Gastroesophageal sphincter (tissue), 4 donors: ENCODE results near the gene NIPA2. TPM values are rescaled to one million over a fixed set of nuclear protein-coding genes. Genes with fewer than 3 reads are reported as not detected.

Experiments
- ATAC-seq: fragments of 150-250 bp; one replicate; pipeline ENCODE4 v1.9.1; 2016; ENCODE audit warnings: mild to moderate bottlenecking, moderate library complexity
- H3K27ac ChIP-seq, 4 donors: fragments of 200-600 bp; sonication (generic) in 3 of 4; 1 replicate in 3 of 4; 2 replicates in 1 of 4; pipeline ENCODE4 v1.5.1; 2016 to 2019
- H3K27me3 ChIP-seq: fragments of 200-600 bp; sonication (generic); one replicate; pipeline ENCODE4 v1.5.1; 2019
- H3K36me3 ChIP-seq, 2 donors: fragments of 200-600 bp; sonication (generic); one replicate each; pipeline ENCODE4 v1.5.1; 2019; ENCODE audit warnings: control low read depth in 1 of 2
- H3K4me1 ChIP-seq, 3 donors: fragments of 200-600 bp; sonication (generic); 1 replicate in 2 of 3; 2 replicates in 1 of 3; pipeline ENCODE4 v1.5.1; 2016 to 2019; ENCODE audit warnings: control low read depth in 2 of 3
- H3K4me3 ChIP-seq, 2 donors: fragments of 200-600 bp; sonication (generic); one replicate each; pipeline ENCODE4 v1.5.1; 2019; ENCODE audit warnings: mild to moderate bottlenecking in 1 of 2, moderate library complexity in 1 of 2
- H3K9me3 ChIP-seq, 3 donors: fragments of 200-600 bp; sonication (generic); one replicate each; pipeline ENCODE4 v1.5.1; 2017 to 2019; ENCODE audit warnings: control low read depth in 2 of 3
- EP300 ChIP-seq: sonication (generic); formaldehyde crosslinking; IDR thresholded peaks from one replicate; pipeline ENCODE4 v1.6.1; 2017; ENCODE audit warnings: antibody characterized with exemption, mild to moderate bottlenecking
- POLR2A ChIP-seq, 2 donors: fragments of 450-650 bp; IDR thresholded peaks; one replicate each; pipeline ENCODE4 v1.6.1; 2017; ENCODE audit warnings: antibody characterized with exemption in 2 of 2, mild to moderate bottlenecking in 2 of 2, moderate library complexity in 1 of 2
- POLR2AphosphoS5 ChIP-seq: sonication (generic); formaldehyde crosslinking; IDR thresholded peaks from one replicate; pipeline ENCODE4 v1.6.1; 2017; ENCODE audit warnings: antibody characterized with exemption
- WGBS, 2 donors: methylation state at CpG; one replicate each; pipeline ENCODE4 v1.1.5; 2018; ENCODE audit warnings: low coverage in 1 of 2; 5-methylcytosine and 5-hydroxymethylcytosine counted together
- total RNA-seq, 4 donors: library from RNA; depleted of rRNA; stranded (reverse); fragments of >200 nt; gene quantifications; one replicate each; pipeline ENCODE4 v1.1.0, GENCODE V29; 2016
- TF ChIP-seq, protein P1 (sequence below), 4 experiments: fragments of 200-600 bp in 2 of 4; fragments of 450-650 bp in 2 of 4; sonication (generic) in 1 of 4; IDR thresholded peaks; one replicate each; pipeline ENCODE4 v1.5.1; 2017 to 2019; ENCODE audit warnings: antibody characterized with exemption in 4 of 4, mild to moderate bottlenecking in 2 of 4, moderate library complexity in 2 of 4

The NIPA2 gene
- total RNA-seq, 4 donors from 2014 or later: 37.0 to 42.5 (median 40.2) TPM

DNA sequence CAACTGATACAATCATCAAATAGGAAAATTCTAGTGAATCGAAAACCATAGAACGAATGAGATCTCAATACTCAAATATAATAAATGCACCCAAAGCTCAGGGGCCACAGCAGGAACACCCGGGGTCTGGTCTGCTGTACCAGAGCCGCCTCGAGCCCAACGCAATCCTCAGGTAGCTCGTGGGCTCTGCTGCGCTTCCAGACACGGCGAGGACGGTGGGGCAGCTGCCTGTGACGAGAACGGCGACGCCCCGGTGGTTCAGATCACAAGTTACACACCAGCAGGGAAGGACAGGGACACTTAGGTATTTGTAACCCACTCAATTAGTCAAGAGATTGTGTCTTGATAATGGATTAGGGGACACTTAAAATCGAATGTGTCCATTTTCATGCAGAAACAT lies 54.6 kb downstream of the NIPA2 start:
- 90 to 95% methylated on average over 12 to 17 of the region's 17 CpGs for WGBS, 2 donors
- H3K9me3 ChIP-seq: no peaks in the 10 kb centered on the region

DNA sequence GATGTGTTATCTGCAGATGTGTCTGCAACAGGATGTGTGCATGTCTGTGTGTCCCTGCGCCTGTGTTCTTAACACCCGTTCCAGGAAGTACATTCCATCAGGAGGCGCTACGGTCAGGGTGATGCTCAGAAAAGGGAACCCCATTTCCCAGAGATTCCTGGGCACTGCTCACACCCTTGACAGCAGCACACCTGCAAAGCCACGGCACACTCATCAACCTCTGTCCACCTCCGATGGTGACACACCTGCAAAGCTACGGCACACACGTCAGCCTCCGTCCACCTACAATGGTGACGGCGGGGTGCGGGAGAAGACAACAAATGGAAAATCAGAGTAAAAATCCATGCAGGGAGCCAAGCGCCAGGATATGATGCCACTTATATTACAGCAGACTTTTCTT lies 55.4 kb downstream of the NIPA2 start:
- H3K9me3 ChIP-seq: no peaks in the 10 kb centered on the region
- H3K27ac ChIP-seq: no peak overlapping the region
- H3K4me1 ChIP-seq: no peaks in the 10 kb centered on the region
- no peak for ATAC-seq
- H3K36me3 ChIP-seq: peaks cover 0 to 91% of the 10 kb centered on the region in 2 donors
- WGBS, 2 donors: 93 to 94% methylated on average over 8 to 9 of the region's 13 CpGs
- H3K27me3 ChIP-seq: no peaks in the 10 kb centered on the region
- H3K4me3 ChIP-seq: no peak overlapping the region
- no peak for TF ChIP-seq POLR2A (IDR thresholded peaks at IDR 0.05)
- TF ChIP-seq EP300: no peak
- TF ChIP-seq, protein P1, sequence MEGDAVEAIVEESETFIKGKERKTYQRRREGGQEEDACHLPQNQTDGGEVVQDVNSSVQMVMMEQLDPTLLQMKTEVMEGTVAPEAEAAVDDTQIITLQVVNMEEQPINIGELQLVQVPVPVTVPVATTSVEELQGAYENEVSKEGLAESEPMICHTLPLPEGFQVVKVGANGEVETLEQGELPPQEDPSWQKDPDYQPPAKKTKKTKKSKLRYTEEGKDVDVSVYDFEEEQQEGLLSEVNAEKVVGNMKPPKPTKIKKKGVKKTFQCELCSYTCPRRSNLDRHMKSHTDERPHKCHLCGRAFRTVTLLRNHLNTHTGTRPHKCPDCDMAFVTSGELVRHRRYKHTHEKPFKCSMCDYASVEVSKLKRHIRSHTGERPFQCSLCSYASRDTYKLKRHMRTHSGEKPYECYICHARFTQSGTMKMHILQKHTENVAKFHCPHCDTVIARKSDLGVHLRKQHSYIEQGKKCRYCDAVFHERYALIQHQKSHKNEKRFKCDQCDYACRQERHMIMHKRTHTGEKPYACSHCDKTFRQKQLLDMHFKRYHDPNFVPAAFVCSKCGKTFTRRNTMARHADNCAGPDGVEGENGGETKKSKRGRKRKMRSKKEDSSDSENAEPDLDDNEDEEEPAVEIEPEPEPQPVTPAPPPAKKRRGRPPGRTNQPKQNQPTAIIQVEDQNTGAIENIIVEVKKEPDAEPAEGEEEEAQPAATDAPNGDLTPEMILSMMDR (IDR thresholded peaks at IDR 0.05): no peak
- no peak for TF ChIP-seq POLR2AphosphoS5

More for the DNA sequence above, 54.6 kb downstream of the NIPA2 start:
- Histone ChIP-seq H3K4me3 (no peak overlapping the region), H3K27me3 (no peaks in the 10 kb centered on the region), H3K27ac (no peak overlapping the region), H3K4me1 (no peaks in the 10 kb centered on the region), H3K36me3 (peaks cover 0 to 91% of the 10 kb centered on the region in 2 donors)
- TF ChIP-seq, protein P1 (IDR thresholded peaks at IDR 0.05): no peak
- TF ChIP-seq EP300 (no peak), POLR2AphosphoS5 (no peak), POLR2A (IDR thresholded peaks at IDR 0.05) (no peak)
- ATAC-seq: no peak

DNA sequence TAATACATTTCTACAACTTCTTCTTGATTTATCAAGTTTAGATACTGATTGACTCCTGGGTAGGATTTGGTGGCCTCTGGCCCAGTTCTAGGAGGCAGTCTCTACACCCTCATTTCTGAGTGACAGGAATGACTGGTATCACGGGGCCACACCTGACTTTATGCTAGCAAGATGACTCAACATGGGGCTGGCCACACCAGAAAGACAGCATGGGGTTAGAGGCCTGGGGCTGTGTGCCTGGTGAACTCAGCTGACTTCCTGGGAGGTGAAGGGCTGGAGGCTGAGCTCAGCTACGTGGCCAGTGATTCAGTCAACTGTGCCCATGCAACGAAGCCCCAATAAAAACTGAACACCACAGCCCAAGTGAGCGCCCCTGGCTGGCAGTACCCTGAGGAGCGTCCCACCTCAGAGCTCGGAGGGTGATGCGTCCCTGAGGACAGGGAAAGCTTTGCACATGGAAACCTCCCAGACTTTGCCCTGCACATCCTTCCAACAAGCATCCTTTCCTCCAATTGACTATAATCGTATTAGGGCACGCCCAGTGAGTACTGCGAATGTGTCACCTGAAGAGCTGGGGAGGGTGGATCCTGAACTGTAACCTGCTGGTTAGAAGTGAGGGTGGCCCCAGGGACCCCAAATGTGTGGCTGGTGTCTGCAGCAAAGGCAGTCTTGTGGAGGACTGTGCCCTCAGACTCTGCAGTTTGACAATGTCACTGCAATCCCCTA lies 57.2 kb downstream of the NIPA2 start:
- Histone ChIP-seq H3K27ac (no peak overlapping the region), H3K27me3 (no peaks in the 10 kb centered on the region), H3K9me3 (no peaks in the 10 kb centered on the region), H3K4me1 (no peaks in the 10 kb centered on the region), H3K4me3 (no peak overlapping the region), H3K36me3 (peaks cover 0 to 92% of the 10 kb centered on the region in 2 donors)
- no peak for ATAC-seq
- 100% methylated on average over 1 of the region's 10 CpGs; no CpG with 5 or more reads in 1 of the 2 donors for WGBS, 2 donors
- TF ChIP-seq EP300 (no peak), POLR2AphosphoS5 (no peak), POLR2A (IDR thresholded peaks at IDR 0.05) (no peak)
- TF ChIP-seq, protein P1 (IDR thresholded peaks at IDR 0.05): no peak

DNA sequence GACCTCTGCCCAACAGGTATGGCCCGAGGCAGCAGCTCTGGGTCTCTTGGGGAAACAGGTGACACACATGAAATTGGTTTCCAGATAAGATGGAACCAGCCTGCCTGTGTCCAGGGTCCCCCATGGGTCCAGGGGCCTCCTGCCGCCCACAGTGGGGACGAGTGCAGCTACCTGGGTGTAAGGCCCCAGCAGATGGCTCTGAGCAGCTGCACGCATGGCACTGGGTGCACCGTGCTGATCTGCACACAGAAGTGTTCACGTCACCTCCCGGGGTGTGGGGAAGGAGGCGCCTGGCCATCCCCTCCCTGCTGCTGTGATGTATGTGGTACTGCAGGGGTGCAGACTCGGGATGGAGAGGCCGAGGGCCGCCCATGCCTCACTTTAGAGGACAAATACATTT lies 63.6 kb downstream of the NIPA2 start:
- no peak for ATAC-seq
- no peaks in the 10 kb centered on the region for H3K9me3 ChIP-seq
- peaks cover 0 to 99% of the 10 kb centered on the region in 2 donors for H3K36me3 ChIP-seq
- TF ChIP-seq POLR2AphosphoS5 (no peak), POLR2A (IDR thresholded peaks at IDR 0.05) (no peak), EP300 (no peak)
- TF ChIP-seq, protein P1 (IDR thresholded peaks at IDR 0.05): no peak
- H3K27ac ChIP-seq: no peak overlapping the region
- H3K27me3 ChIP-seq: no peaks in the 10 kb centered on the region
- H3K4me1 ChIP-seq: no peaks in the 10 kb centered on the region
- H3K4me3 ChIP-seq: no peak overlapping the region
- WGBS, 2 donors: 76 to 88% methylated on average over 3 to 6 of the region's 11 CpGs

DNA sequence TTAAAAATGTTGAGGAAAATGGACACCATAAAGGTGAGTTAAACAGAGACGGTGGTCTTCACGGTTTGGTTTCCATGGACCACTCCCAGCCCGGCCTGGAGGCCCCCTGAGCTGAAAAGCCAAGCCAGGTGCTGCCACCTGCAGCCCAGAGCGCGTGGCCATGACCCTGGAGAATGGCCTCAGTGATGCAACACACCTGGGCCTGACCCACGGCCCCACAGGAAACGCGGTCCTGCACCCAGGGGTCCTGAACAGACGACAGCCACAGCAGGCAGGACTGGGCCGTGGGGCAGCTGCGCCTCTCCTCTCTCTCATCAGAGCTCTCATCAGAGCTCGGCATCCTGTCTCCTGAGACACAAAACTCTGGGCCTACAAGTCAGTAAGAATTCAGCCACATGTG lies 64.1 kb downstream of the NIPA2 start:
- 91 to 100% methylated on average over 2 to 5 of the region's 12 CpGs for WGBS, 2 donors
- TF ChIP-seq POLR2A (IDR thresholded peaks at IDR 0.05): no peak
- no peak for TF ChIP-seq EP300
- TF ChIP-seq, protein P1 (IDR thresholded peaks at IDR 0.05): no peak
- no peak overlapping the region for H3K27ac ChIP-seq
- no peaks in the 10 kb centered on the region for H3K27me3 ChIP-seq
- no peaks in the 10 kb centered on the region for H3K4me1 ChIP-seq
- ATAC-seq: no peak
- H3K9me3 ChIP-seq: no peaks in the 10 kb centered on the region
- H3K36me3 ChIP-seq: peaks cover 0 to 99% of the 10 kb centered on the region in 2 donors
- no peak overlapping the region for H3K4me3 ChIP-seq
